DND-41 (cell line): Measurements from ENCODE around the gene TFEC.

Experiments
- ATAC-seq: fragments of 200-7000 bp; cut with Tn5 transposase; 3 replicates; pipeline ENCODE4 v1.9.1; 2021; ENCODE audit warnings: low read depth; ENCODE audit not compliant: insufficient read depth
- DNase-seq: peaks from one replicate; pipeline ENCODE4 v3.0.0-alpha.2; 2020
- H2AFZ ChIP-seq: 2 replicates; pipeline ENCODE4 v1.6.0; 2012; ENCODE audit warnings: low read depth, low read length
- H3K27ac ChIP-seq: 2 replicates; pipeline ENCODE4 v1.5.1; 2012; ENCODE audit warnings: low read length, inconsistent platforms
- H3K27me3 ChIP-seq: fragments of 200-600 bp; sonication (generic); 2 replicates; pipeline ENCODE4 v1.6.0; 2012; ENCODE audit warnings: low read length, mild to moderate bottlenecking, inconsistent platforms; ENCODE audit not compliant: insufficient read depth, poor library complexity
- H3K36me3 ChIP-seq: 2 replicates; pipeline ENCODE4 v1.5.1; 2012; ENCODE audit warnings: low read length, inconsistent platforms; ENCODE audit not compliant: insufficient read depth
- H3K4me1 ChIP-seq: 2 replicates; pipeline ENCODE4 v1.5.1; 2012; ENCODE audit warnings: mild to moderate bottlenecking, low read length; ENCODE audit not compliant: insufficient read depth
- H3K4me2 ChIP-seq: 2 replicates; pipeline ENCODE4 v1.6.0; 2012; ENCODE audit warnings: mild to moderate bottlenecking, moderate library complexity, low read length, inconsistent platforms; ENCODE audit not compliant: insufficient read depth
- H3K4me3 ChIP-seq, 2 experiments: fragments of 200-600 bp in 1 of 2; shearing (Covaris generic) in 1 of 2; 2 replicates each; pipeline ENCODE4 v1.5.1; 2012 to 2016; ENCODE audit warnings: inconsistent platforms in 2 of 2, low read length in 2 of 2, mild to moderate bottlenecking in 2 of 2, low read depth in 1 of 2, moderate library complexity in 1 of 2
- H3K79me2 ChIP-seq: 2 replicates; pipeline ENCODE4 v1.6.0; 2012; ENCODE audit warnings: low read length, inconsistent platforms; ENCODE audit not compliant: insufficient read depth
- H3K9ac ChIP-seq: 2 replicates; pipeline ENCODE4 v1.6.0; 2012; ENCODE audit warnings: low read depth, mild to moderate bottlenecking, inconsistent platforms, low read length, moderate library complexity
- H3K9me3 ChIP-seq: 2 replicates; pipeline ENCODE4 v1.5.1; 2012; ENCODE audit warnings: low read length, moderate library complexity, mild to moderate bottlenecking, inconsistent platforms; ENCODE audit not compliant: insufficient read depth, severe bottlenecking
- H4K20me1 ChIP-seq: 2 replicates; pipeline ENCODE4 v1.6.0; 2012; ENCODE audit warnings: low read length; ENCODE audit not compliant: insufficient read depth
- CTCF ChIP-seq: IDR thresholded peaks from 2 replicates; pipeline ENCODE4 v1.5.1; 2012; ENCODE audit warnings: borderline replicate concordance, low read length, moderate library complexity, mild to moderate bottlenecking; ENCODE audit not compliant: poor library complexity, severe bottlenecking; ENCODE audit errors: extremely low read depth
- EZH2 ChIP-seq: IDR thresholded peaks from 3 replicates; pipeline ENCODE4 v1.6.1; 2012; ENCODE audit warnings: borderline replicate concordance, low read depth, mild to moderate bottlenecking, moderate library complexity, low read length, inconsistent platforms; ENCODE audit not compliant: severe bottlenecking

TFEC gene

GRCh38 chr7:115953592-115954255 is 76.8 kb downstream of the TFEC start:
- Histone ChIP-seq H3K4me1 (no peaks in the 10 kb centered on the region), H3K4me2 (no peak overlapping the region), H3K79me2 (no peaks in the 10 kb centered on the region), H3K27me3 (no peaks in the 10 kb centered on the region), H4K20me1 (no peaks in the 10 kb centered on the region), H3K27ac (no peak overlapping the region), H2AFZ (no peak overlapping the region), H3K9me3 (no peaks in the 10 kb centered on the region), H3K36me3 (peaks cover 6% of the 10 kb centered on the region; the same call in 1 of the 2 replicates), H3K9ac (no peak overlapping the region), H3K4me3 (no peak overlapping the region)
- DNase-seq = no peak
- no peak for ATAC-seq
- no peak for TF ChIP-seq CTCF
- TF ChIP-seq EZH2 = no peak

GRCh38 chr7:115952832-115953231 is 77.7 kb downstream of the TFEC start:
- no peak overlapping the region for H3K4me3 ChIP-seq
- H3K9ac ChIP-seq = no peak overlapping the region
- H3K27ac ChIP-seq = no peak overlapping the region
- H3K36me3 ChIP-seq = peaks cover 6% of the 10 kb centered on the region; the same call in 1 of the 2 replicates
- DNase-seq (no peak), ATAC-seq (no peak)
- H3K4me1 ChIP-seq = no peaks in the 10 kb centered on the region
- no peaks in the 10 kb centered on the region for H4K20me1 ChIP-seq
- H3K79me2 ChIP-seq = no peaks in the 10 kb centered on the region
- no peaks in the 10 kb centered on the region for H3K9me3 ChIP-seq
- no peak for TF ChIP-seq CTCF
- no peak for TF ChIP-seq EZH2
- H2AFZ ChIP-seq = no peak overlapping the region
- no peak overlapping the region for H3K4me2 ChIP-seq
- H3K27me3 ChIP-seq = no peaks in the 10 kb centered on the region

- H4K20me1 ChIP-seq = no peaks in the 10 kb centered on the region
- peaks cover 6% of the 10 kb centered on the region; the same call in 1 of the 2 replicates for H3K36me3 ChIP-seq
- H3K4me2 ChIP-seq = no peak overlapping the region
- no peaks in the 10 kb centered on the region for H3K27me3 ChIP-seq
- H3K27ac ChIP-seq = no peak overlapping the region
- no peak overlapping the region for H3K9ac ChIP-seq
- H3K4me1 ChIP-seq = no peaks in the 10 kb centered on the region
- TF ChIP-seq EZH2 (no peak), CTCF (no peak)
- H3K9me3 ChIP-seq = no peaks in the 10 kb centered on the region
- no peak overlapping the region for H2AFZ ChIP-seq
- DNase-seq = no peak
- no peaks in the 10 kb centered on the region for H3K79me2 ChIP-seq
- H3K4me3 ChIP-seq = no peak overlapping the region
- no peak for ATAC-seq
Measured at GRCh38 chr7:115951547-115951946, 79.0 kb downstream of the TFEC start.
